ENCODE data around the gene ZNF583.

The ZNF583 gene

GRCh38 chr19:56403764-56404704 is at the start of gene ZNF583:
Gene ZNF583, plus strand, starts transcription at chr19:56404332. Its CDS starts 2,783 bp downstream, at chr19:56407115.
- peak; percentile 74 for DNase-seq (ENCODE audit: low read depth in 2 of 2)

GRCh38 chr19:56355517-56355916 is 48.6 kb upstream of the ZNF583 start:
- DNase-seq (ENCODE audit: low read depth in 2 of 2) = no peak

DNA sequence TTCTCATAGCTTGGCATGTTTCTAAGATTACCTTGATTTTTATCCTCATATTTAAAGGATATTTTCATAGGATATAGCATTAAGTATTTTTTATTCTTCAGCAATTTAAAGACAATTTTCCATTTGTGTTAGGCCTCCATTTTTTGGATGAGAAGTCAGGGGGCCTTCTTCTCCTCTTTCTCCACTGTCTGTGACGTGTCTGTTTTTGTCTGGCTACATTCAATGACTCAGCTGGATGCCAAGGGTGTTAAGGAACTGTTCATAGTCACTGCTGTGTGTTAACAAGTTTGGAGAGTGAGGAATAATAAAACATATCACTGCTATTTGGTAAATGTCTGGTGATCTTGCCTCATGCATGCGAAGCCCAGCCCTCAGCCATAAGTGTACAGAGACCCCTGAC is 47.2 kb upstream of the ZNF583 start:
- no peak for DNase-seq (ENCODE audit: low read depth in 2 of 2)

DNA sequence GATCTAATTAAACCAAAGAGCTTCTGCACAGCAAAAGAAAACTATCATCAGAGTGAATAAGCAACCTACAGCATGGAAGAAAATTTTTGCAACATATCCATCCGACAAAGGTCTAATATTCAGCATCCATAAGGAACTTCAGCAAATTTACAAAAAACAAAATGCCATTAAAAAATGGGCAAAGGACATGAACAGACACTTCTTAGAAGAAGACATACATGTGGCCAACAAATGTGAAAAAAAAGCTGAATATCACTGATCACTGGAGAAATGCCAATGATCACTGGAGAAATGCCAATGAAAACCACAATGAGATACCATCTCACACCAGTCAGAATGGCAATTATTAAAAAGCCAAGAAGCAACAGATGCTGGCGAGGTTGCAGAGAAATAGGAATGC is 43.3 kb upstream of the ZNF583 start:
- no peak for DNase-seq (ENCODE audit: low read depth in 2 of 2)

GRCh38 chr19:56367829-56368711 is 36.1 kb upstream of the ZNF583 start:
- peak; percentile 37 to 46 for DNase-seq (ENCODE audit: low read depth in 2 of 2)

- DNase-seq (ENCODE audit: low read depth in 2 of 2) = no peak
These were observed 34.1 kb upstream of the ZNF583 start for GRCh38 chr19:56369886-56370676.

GRCh38 chr19:56372281-56372680 is 31.9 kb upstream of the ZNF583 start:
- DNase-seq (ENCODE audit: low read depth in 2 of 2) = no peak

GRCh38 chr19:56377105-56377924 is 26.8 kb upstream of the ZNF583 start:
- DNase-seq (ENCODE audit: low read depth in 2 of 2) = no peak

- DNase-seq (ENCODE audit: low read depth in 2 of 2) = no peak
These were observed 20.1 kb upstream of the ZNF583 start for GRCh38 chr19:56383826-56384605.

DNA sequence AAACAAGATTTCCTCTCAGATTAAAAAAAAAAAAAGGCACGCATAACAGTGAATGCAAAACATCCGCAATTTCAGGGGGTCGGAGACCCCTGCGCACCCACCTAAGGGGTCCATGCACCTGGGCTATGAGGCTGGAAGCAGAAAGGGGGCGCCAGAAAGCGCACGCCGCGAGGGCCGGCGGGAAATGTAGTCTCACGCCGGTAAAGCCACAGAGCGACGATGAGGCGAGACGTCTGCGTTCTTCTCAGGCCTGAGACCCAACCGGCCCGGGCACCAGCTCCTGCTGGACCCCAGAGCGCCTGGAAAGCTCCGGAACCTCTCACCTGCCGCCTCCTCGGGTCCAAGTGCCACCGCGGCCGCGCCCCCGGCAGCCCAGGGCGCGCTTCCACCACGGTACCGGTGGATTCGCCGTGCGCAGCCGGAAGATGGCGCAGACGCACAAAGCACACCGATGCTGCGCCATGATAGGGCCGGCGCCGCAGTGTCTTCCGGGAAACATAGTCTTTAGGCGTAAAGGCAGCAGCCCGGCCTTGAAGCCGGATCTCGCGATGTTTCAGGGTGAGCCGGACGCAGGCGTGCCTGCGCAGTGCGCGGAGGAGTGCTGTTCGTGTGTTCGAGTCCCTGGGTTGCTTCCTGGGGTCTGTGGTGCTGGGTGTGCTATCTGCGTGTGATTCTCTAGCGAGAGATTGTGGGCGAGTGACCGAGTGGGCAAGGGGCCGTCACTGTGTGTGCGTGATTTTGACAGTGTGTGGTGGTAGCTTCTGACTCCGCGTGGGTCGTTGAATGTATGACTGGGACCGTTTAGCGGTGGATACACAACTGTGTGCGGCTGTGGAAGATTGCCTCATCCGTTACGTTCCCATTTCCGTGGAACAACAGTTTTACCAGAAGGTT is 10.8 kb upstream of the ZNF583 start, which contains the start of gene ZNF582:
Gene ZNF582 (minus strand): TSS at position 416 of the 894 bp plus-strand sequence. CDS start 1,782 bp downstream, outside the sequence.
- peak; percentile 63 to 80 for DNase-seq (ENCODE audit: low read depth in 2 of 2)

DNA sequence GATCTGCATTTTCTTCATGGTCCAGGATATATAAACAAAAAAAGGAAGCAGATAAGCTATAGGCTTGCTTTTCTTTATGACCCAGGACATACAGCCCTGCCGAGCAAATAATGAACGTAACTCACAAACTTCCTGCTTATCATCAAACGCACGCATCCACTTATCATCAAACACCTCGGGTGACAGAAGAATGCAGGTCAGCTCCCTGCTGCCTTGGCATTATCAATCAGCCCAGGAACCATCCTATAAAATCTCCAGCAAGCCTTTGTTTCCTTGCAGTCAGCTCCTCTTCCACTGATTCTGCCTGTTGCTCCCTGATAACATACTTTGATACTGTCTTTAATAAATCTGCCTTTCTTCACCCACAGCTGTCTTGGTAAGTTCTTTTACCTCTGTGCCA is 5.3 kb upstream of the ZNF583 start:
- DNase-seq (ENCODE audit: low read depth in 2 of 2) = no peak

DNA sequence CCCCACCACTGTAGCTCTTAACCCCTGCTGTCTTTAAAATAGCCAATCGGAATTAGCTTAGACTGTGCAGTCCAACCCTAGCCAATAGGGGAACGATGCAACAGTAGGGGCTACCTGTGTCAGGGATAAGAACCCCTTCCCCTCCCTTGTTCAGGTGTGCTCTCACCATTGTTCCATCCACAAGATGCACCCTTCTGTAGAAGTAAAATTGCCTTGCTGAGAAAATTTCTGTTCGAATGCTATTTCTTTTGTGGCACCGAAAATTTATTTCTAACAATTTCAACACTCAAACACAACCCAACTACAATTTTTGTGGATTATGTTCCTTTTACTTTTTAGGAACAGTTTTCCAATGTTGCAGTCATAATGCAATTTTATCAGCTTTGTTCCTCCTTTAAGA is 3.6 kb upstream of the ZNF583 start:
- DNase-seq (ENCODE audit: low read depth in 2 of 2) = no peak

DNA sequence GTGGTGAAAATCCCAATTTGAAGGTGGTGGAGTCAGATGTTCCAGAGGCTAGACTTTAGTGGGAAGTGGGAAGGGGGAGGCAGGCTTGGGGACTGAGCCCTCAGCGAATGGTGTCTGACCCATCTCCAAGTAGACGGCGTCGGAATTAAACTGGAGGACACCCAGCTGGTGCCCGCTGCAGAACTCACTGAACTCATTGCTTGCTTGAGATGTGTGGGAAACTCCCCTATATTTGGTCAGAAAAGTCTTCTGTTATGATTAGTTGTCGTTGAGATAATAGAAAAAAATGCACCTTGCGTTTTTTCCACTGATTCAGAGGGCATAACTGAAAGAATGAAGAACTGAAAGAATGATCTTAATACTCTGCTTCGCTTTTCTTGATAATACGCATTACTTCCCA is 871 bp upstream of the ZNF583 start:
- DNase-seq (ENCODE audit: low read depth in 2 of 2) = no peak

- no peak for DNase-seq (ENCODE audit: low read depth in 2 of 2)
These were observed 549 bp downstream of the ZNF583 start for GRCh38 chr19:56404705-56405056.

- DNase-seq (ENCODE audit: low read depth in 2 of 2) = no peak
These were observed 930 bp downstream of the ZNF583 start for GRCh38 chr19:56405062-56405461.

DNA sequence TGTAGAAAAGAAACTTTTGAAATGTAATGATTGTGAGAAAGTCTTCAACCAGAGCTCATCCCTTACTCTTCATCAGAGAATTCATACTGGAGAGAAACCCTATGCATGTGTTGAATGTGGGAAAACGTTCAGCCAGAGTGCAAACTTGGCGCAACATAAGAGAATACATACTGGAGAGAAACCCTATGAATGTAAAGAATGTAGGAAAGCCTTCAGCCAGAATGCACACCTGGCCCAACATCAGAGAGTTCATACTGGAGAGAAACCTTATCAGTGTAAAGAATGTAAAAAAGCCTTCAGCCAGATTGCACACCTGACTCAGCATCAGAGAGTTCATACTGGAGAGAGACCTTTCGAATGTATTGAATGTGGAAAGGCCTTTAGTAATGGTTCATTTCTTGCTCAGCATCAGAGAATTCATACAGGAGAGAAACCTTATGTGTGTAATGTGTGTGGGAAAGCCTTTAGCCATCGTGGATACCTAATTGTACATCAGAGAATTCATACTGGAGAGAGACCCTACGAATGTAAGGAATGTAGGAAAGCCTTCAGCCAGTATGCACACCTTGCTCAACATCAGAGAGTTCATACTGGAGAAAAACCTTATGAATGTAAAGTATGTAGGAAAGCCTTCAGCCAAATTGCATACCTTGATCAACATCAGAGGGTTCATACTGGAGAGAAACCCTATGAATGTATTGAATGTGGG is 19.3 kb downstream of the ZNF583 start:
- DNase-seq (ENCODE audit: low read depth in 2 of 2) = no peak

DNA sequence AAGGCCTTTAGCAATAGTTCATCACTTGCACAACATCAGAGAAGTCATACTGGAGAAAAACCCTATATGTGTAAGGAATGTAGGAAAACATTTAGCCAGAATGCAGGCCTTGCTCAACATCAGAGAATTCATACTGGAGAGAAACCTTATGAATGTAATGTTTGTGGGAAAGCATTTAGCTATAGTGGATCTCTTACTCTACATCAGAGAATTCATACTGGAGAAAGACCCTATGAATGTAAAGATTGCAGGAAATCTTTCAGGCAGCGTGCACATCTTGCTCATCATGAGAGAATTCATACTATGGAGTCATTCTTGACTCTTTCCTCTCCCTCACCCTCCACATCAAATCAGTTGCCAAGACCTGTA is 19.8 kb downstream of the ZNF583 start:
- DNase-seq (ENCODE audit: low read depth in 2 of 2) = no peak

DNA sequence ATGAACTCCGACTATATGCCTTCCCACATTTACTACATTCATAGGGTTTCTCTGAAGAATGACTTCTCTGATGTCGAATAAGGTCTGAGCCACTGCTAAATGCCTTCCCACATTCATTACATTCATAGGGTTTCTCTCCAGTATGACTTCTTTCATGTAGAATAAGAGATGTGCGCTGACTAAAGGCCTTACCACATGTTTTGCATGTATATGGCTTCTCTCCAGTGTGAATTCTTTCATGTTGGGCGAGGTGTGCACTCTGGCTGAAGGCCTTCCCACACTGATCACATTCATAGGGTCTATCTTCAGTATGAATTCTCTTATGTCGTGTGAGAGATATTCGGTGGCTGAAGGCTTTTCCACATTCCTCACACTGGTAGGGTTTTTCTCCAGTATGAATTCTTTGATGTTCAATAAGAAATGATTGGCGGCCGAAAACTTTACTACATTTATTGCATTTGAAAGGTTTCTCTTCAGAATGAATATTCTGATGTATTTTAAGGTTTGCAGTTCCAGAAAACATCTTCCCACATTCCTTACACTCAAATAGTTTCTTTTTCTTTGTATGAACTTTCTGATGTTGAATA is 37.2 kb downstream of the ZNF583 start:
- DNase-seq (ENCODE audit: low read depth in 2 of 2) = no peak
